GM19025 (cell line): Measurements from ENCODE around the gene DMKN.

ENCODE experiments used
- ATAC-seq: cut with Tn5 transposase; IDR thresholded peaks from one replicate; pipeline ENCODE4 v1.9.1; 2021; ENCODE audit warnings: mild to moderate bottlenecking, low read depth, moderate library complexity; ENCODE audit not compliant: unreplicated experiment

DMKN gene

GRCh38 chr19:35513628-35514281 is at the start of gene DMKN:
Gene DMKN (minus strand): TSS chr19:35513649. CDS start chr19:35513475, 174 bp downstream.
- ATAC-seq = no peak

GRCh38 chr19:35562776-35563175 is 49.3 kb upstream of the DMKN start:
- ATAC-seq = no peak

GRCh38 chr19:35562336-35562735 is 48.9 kb upstream of the DMKN start:
- ATAC-seq = no peak

GRCh38 chr19:35561436-35561835 is 48.0 kb upstream of the DMKN start:
- no peak for ATAC-seq

- ATAC-seq = no peak
Observed at GRCh38 chr19:35560677-35561076, 47.2 kb upstream of the DMKN start.

GRCh38 chr19:35560271-35560670 is 46.8 kb upstream of the DMKN start:
- ATAC-seq = no peak

GRCh38 chr19:35559781-35560180 is 46.3 kb upstream of the DMKN start:
- ATAC-seq = no peak

- peak; percentile 79 for ATAC-seq
Observed at GRCh38 chr19:35559281-35559659, 45.8 kb upstream of the DMKN start.

- ATAC-seq = no peak
Observed at GRCh38 chr19:35558400-35559280, 45.2 kb upstream of the DMKN start.

GRCh38 chr19:35557539-35558399 is 44.3 kb upstream of the DMKN start:
- ATAC-seq = no peak

- no peak for ATAC-seq
Observed at GRCh38 chr19:35556846-35557538, 43.5 kb upstream of the DMKN start.

- ATAC-seq = no peak
Observed at GRCh38 chr19:35556025-35556590, 42.7 kb upstream of the DMKN start.

GRCh38 chr19:35555301-35556005 is 42.0 kb upstream of the DMKN start:
- no peak for ATAC-seq

GRCh38 chr19:35554076-35554475 is 40.6 kb upstream of the DMKN start:
- no peak for ATAC-seq

- ATAC-seq = no peak
Observed at GRCh38 chr19:35553385-35554000, 40.0 kb upstream of the DMKN start.

GRCh38 chr19:35552534-35553384 is 39.3 kb upstream of the DMKN start:
- no peak for ATAC-seq

- ATAC-seq = no peak
Observed at GRCh38 chr19:35551091-35551810, 37.8 kb upstream of the DMKN start.
